CD4-positive, alpha-beta memory T cell (primary cell): Measurements from ENCODE around the gene ZNF439. TPM values are rescaled to one million over a fixed set of nuclear protein-coding genes. Genes with fewer than 3 reads are reported as not detected.
"Not testable (repeated sequence)": the region's sequence is repeated elsewhere in the genome, so short reads cannot be mapped to it uniquely, and the experiment has no call there.

Experiments
- CTCF ChIA-PET: fragments of 350-600 bp; sonication (Branson Sonifier 250); formaldehyde crosslinking; loops from one replicate; lab custom pipeline; 2021; ENCODE audit warnings: inconsistent platforms; ENCODE audit not compliant: partially characterized antibody; lab: Charles Lee
- POLR2A ChIA-PET: fragments of 350-600 bp; sonication (Branson Sonifier 250); formaldehyde crosslinking; loops from one replicate; lab custom pipeline; 2021; ENCODE audit not compliant: partially characterized antibody; lab: Charles Lee
- DNase-seq, 5 donors: peaks; one replicate each; pipeline versions ENCODE4 v3.0.0 to v3.0.0-alpha.2; 2020 to 2022; ENCODE audit warnings: mixed read lengths in 1 of 5
- H3K27ac ChIP-seq: one replicate; pipeline ENCODE4 v1.7.0; 2013; ENCODE audit warnings: low read depth, low read length
- H3K27me3 ChIP-seq: 2 replicates; pipeline ENCODE4 v1.7.0; 2013; ENCODE audit warnings: mild to moderate bottlenecking, low read length, moderate library complexity; ENCODE audit not compliant: insufficient read depth
- H3K36me3 ChIP-seq: 2 replicates; pipeline ENCODE4 v1.7.0; 2013; ENCODE audit warnings: mild to moderate bottlenecking, low read length, moderate library complexity; ENCODE audit not compliant: insufficient read depth
- H3K4me1 ChIP-seq: 2 replicates; pipeline ENCODE4 v1.7.0; 2013; ENCODE audit warnings: mild to moderate bottlenecking, low read length, moderate library complexity; ENCODE audit not compliant: insufficient read depth
- H3K4me3 ChIP-seq, 2 donors: one replicate each; pipeline ENCODE4 v1.7.0; 2013; ENCODE audit warnings: low read length in 2 of 2, mild to moderate bottlenecking in 1 of 2
- H3K9me3 ChIP-seq, 2 donors: one replicate each; pipeline ENCODE4 v1.7.0; 2013; ENCODE audit warnings: low read length in 2 of 2, control low read depth in 1 of 2; ENCODE audit not compliant: control insufficient read depth in 1 of 2
- H3K27ac Mint-ChIP-seq, 7 donors: one replicate each; pipeline ENCODE4 v1.8.0; 2020 to 2021; ENCODE audit warnings: mixed read lengths in 7 of 7, mild to moderate bottlenecking in 6 of 7, inconsistent platforms in 3 of 7, moderate library complexity in 3 of 7
- H3K27me3 Mint-ChIP-seq, 2 donors: one replicate each; pipeline ENCODE4 v1.8.0; 2020 to 2021; ENCODE audit warnings: mixed read lengths in 2 of 2
- H3K36me3 Mint-ChIP-seq, 2 donors: one replicate each; pipeline ENCODE4 v1.8.0; 2020 to 2021; ENCODE audit warnings: mixed read lengths in 2 of 2, inconsistent platforms in 1 of 2, mild to moderate bottlenecking in 1 of 2
- H3K4me1 Mint-ChIP-seq, 4 donors: one replicate each; pipeline ENCODE4 v1.8.0; 2020 to 2021; ENCODE audit warnings: mixed read lengths in 4 of 4, mild to moderate bottlenecking in 1 of 4
- H3K4me3 Mint-ChIP-seq, 8 donors: one replicate each; pipeline ENCODE4 v1.8.0; 2020 to 2021; ENCODE audit warnings: mixed read lengths in 8 of 8, mild to moderate bottlenecking in 7 of 8, moderate library complexity in 6 of 8, inconsistent platforms in 3 of 8
- H3K9me3 Mint-ChIP-seq, 8 donors: one replicate each; pipeline ENCODE4 v1.8.0; 2020 to 2021; ENCODE audit warnings: mixed read lengths in 8 of 8, mild to moderate bottlenecking in 5 of 8, inconsistent platforms in 3 of 8, moderate library complexity in 1 of 8
- intact Hi-C: fragments of 100-400 bp; cut with micrococcal nuclease; formaldehyde crosslinking; loops from one replicate; pipeline ENCODE4 v1.15.1; 2023
- polyA plus RNA-seq, 2 donors: library from polyadenylated mRNA; unstranded; fragments of 300-500 nt; fragmentation: Illumina TruSeq; gene quantifications; one replicate each; pipeline ENCODE4 v1.2.3, GENCODE V29; 2021
- total RNA-seq, 2 experiments: library from RNA; stranded (reverse); gene quantifications; one replicate each; pipeline ENCODE4 v1.2.3, GENCODE V29; 2021

Gene ZNF439
- total and polyA plus RNA-seq, 4 experiments from 2014 or later = 0.72 to 17.7 (median 11.2) TPM

GRCh38 chr19:11882606-11883005, 34.1 kb downstream of the ZNF439 start:
- ChIA-PET POLR2A (interaction anchor here (1.6 kb wide), 1 partner anchor 106 kb away, joined by 4 read pairs; no protein-coding TSS in a partner anchor), CTCF (interaction anchor here (0.5 to 9.4 kb wide), 8 partner anchors 9 to 274 kb away, joined by 3 to 94 read pairs (median 9); partner anchors contain the start of genes ZNF20, ZNF491 and ZNF625)
- H3K4me3 ChIP-seq = no peak overlapping the region
- no peaks in the 10 kb centered on the region for H3K36me3 Mint-ChIP-seq
- no peak overlapping the region for H3K27ac ChIP-seq
- H3K27me3 ChIP-seq = no peaks in the 10 kb centered on the region
- H3K9me3 Mint-ChIP-seq = peaks cover 0 to 12% (median 3%) of the 10 kb centered on the region in 8 donors
- H3K27ac Mint-ChIP-seq = no peak overlapping the region
- intact Hi-C loops = no loop called here
- peaks cover 7% of the 10 kb centered on the region for H3K4me1 ChIP-seq
- H3K4me3 Mint-ChIP-seq = no peak overlapping the region
- H3K27me3 Mint-ChIP-seq = peaks cover 0 to 1% of the 10 kb centered on the region in 2 donors
- peaks cover 4 to 8% (median 5%) of the 10 kb centered on the region in 4 donors for H3K4me1 Mint-ChIP-seq
- no peaks in the 10 kb centered on the region for H3K36me3 ChIP-seq
- H3K9me3 ChIP-seq = no peaks in the 10 kb centered on the region
- DNase-seq = no peak

GRCh38 chr19:11887234-11887610, 38.7 kb downstream of the ZNF439 start:
- H3K4me1 ChIP-seq = peaks cover 14% of the 10 kb centered on the region
- POLR2A ChIA-PET = interaction anchor here (0.7 to 1.2 kb wide), 3 partner anchors 37 to 100 kb away, joined by 3 to 6 read pairs (median 6); partner anchors contain the start of gene ZNF700
- Mint-ChIP-seq H3K36me3 (peaks cover 0 to 1% of the 10 kb centered on the region in 2 donors), H3K27me3 (no peaks in the 10 kb centered on the region), H3K27ac (peak overlapping the region in 6 of 7 donors; percentile 56 to 92 (median 88)), H3K4me3 (peak overlapping the region; percentile 91 to 94 (median 92)), H3K4me1 (peaks cover 13 to 34% (median 19%) of the 10 kb centered on the region in 4 donors), H3K9me3 (peaks cover 0 to 9% (median 3%) of the 10 kb centered on the region in 8 donors)
- no peak for DNase-seq
- CTCF ChIA-PET = interaction anchor here (1.5 to 2.5 kb wide), 2 partner anchors 37 to 102 kb away, joined by 6 to 8 read pairs; partner anchors contain the start of gene ZNF700
- H3K9me3 ChIP-seq = no peaks in the 10 kb centered on the region
- peak overlapping the region; percentile 50 for H3K27ac ChIP-seq
- H3K4me3 ChIP-seq = peak overlapping the region; percentile 57 to 62
- intact Hi-C loops = loop anchor here (2.0 kb wide), 1 partner anchor 38 kb away; the partner anchor contains the start of gene ZNF700
- no peaks in the 10 kb centered on the region for H3K36me3 ChIP-seq
- H3K27me3 ChIP-seq = no peaks in the 10 kb centered on the region

DNA sequence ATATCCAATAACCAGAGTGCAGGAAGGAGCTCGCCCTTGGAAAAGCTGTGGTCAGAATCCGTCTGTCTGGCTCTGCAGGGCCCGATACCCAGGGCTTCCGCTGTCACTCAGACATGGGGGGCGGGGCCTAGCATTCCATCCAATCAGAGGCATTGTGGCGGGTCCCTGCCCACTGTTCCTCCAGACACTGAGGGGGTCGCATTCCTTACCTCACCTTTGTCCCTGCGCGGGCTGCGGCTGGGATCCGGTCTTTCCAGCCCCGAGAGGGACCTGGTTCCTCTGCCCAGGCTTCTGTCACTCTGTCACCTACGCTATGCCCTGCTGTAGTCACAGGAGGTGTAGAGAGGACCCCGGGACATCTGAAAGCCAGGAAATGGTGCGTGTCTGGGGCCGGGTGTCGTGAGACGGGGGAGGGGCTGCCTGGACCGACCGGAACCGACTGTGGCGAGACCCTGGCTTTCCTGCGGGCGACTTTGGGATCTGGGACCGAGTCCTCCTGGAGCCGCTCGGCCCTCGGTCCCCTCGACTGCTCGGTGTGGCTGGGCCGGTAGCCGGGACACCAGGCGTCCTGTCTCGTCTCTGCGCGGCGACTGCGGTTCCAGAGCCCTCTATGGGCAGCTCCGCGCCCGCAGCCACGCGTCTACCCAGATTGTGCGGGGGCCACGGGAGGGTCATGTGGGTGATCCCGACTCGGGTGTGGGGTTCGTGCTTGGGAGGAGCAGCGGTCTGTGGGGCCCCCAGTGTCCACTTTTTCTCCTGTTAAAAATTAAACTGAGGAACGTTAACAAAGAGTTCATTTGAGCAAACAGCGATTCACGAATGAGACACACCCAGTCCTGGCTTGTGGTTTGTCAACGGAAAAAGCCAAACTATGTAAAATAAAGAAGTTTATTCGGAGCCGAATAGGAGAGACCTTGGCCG, 39.3 kb downstream of the ZNF439 start, which contains the start of gene ZNF69:
ZNF69 (plus strand) TSS at position 172 of the 921 bp plus-strand sequence; CDS start at position 314, 142 bp downstream.
- Mint-ChIP-seq H3K36me3 (peaks cover 0 to 1% of the 10 kb centered on the region in 2 donors), H3K4me3 (peak within 1 kb of the TSS; percentile 91 to 94 (median 92)), H3K4me1 (peaks cover 13 to 34% (median 19%) of the 10 kb centered on the region in 4 donors), H3K27me3 (no peaks in the 10 kb centered on the region), H3K9me3 (peaks cover 0 to 9% (median 3%) of the 10 kb centered on the region in 8 donors), H3K27ac (peak within 1 kb of the TSS; percentile 68 to 92 (median 88))
- H3K4me3 ChIP-seq = peak within 1 kb of the TSS; percentile 57 to 62
- peak; percentile 38 to 53 (median 43) for DNase-seq
- intact Hi-C loops = loop anchor here (2.0 kb wide), 1 partner anchor 37 kb away; the partner anchor contains the start of gene ZNF700
- no peaks in the 10 kb centered on the region for H3K36me3 ChIP-seq
- H3K9me3 ChIP-seq = no peaks in the 10 kb centered on the region
- ChIA-PET POLR2A (interaction anchor here (0.7 to 1.2 kb wide), 3 partner anchors 36 to 100 kb away, joined by 3 to 6 read pairs (median 6); partner anchors contain the start of gene ZNF700), CTCF (interaction anchor here (1.5 to 2.5 kb wide), 2 partner anchors 37 to 101 kb away, joined by 6 to 8 read pairs; partner anchors contain the start of gene ZNF700)
- peaks cover 14% of the 10 kb centered on the region for H3K4me1 ChIP-seq
- H3K27me3 ChIP-seq = no peaks in the 10 kb centered on the region
- peak within 1 kb of the TSS; percentile 50 for H3K27ac ChIP-seq

- H3K4me3 ChIP-seq, H3K36me3 ChIP-seq, H3K9me3 Mint-ChIP-seq, H3K27me3 Mint-ChIP-seq, intact Hi-C loops, H3K9me3 ChIP-seq, POLR2A ChIA-PET, H3K27me3 ChIP-seq, H3K27ac ChIP-seq, DNase-seq, CTCF ChIA-PET: not testable (repeated sequence)
- peaks cover 14% of the 10 kb centered on the region for H3K4me1 ChIP-seq
- Mint-ChIP-seq H3K36me3 (peaks cover 1 to 12% of the 10 kb centered on the region in 2 donors), H3K4me1 (peaks cover 13 to 34% (median 19%) of the 10 kb centered on the region in 4 donors), H3K4me3 (peak overlapping the region in 6 of 8 donors; percentile 3 to 43 (median 26)), H3K27ac (peak overlapping the region in 1 of 7 donors; percentile 32)
These were observed 41.4 kb downstream of the ZNF439 start for GRCh38 chr19:11889901-11890300.

DNA sequence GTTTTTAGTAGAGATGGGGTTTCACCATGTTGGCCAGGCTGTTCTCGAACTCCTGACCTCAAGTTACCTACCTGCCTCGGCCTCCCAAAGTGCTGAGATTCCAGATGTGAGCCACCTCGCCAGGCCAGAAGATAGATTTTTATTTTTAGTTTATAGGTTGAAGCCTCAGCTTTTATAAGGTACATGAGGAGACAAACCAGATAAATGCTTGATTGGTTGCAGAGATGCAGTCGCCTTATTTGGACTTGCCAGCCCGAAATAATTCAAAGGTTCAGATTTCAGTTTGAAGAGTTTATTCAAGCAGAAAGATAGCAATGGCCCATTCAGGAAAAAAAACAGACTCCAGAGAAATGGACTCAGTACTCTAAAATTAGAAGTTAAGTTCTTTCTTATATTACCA, 42.1 kb downstream of the ZNF439 start:
- Mint-ChIP-seq H3K36me3 (peaks cover 7 to 17% of the 10 kb centered on the region in 2 donors), H3K4me3 (no peak overlapping the region), H3K27me3 (no peaks in the 10 kb centered on the region), H3K27ac (no peak overlapping the region), H3K9me3 (peaks cover 0 to 12% (median 5%) of the 10 kb centered on the region in 8 donors), H3K4me1 (peaks cover 13 to 34% (median 19%) of the 10 kb centered on the region in 4 donors)
- H3K36me3 ChIP-seq = no peaks in the 10 kb centered on the region
- peaks cover 14% of the 10 kb centered on the region for H3K4me1 ChIP-seq
- intact Hi-C loops = no loop called here
- H3K27ac ChIP-seq = no peak overlapping the region
- H3K27me3 ChIP-seq = no peaks in the 10 kb centered on the region
- POLR2A ChIA-PET = no interaction called here
- H3K9me3 ChIP-seq = no peaks in the 10 kb centered on the region
- H3K4me3 ChIP-seq = no peak overlapping the region
- CTCF ChIA-PET = no interaction called here
- no peak for DNase-seq

DNA sequence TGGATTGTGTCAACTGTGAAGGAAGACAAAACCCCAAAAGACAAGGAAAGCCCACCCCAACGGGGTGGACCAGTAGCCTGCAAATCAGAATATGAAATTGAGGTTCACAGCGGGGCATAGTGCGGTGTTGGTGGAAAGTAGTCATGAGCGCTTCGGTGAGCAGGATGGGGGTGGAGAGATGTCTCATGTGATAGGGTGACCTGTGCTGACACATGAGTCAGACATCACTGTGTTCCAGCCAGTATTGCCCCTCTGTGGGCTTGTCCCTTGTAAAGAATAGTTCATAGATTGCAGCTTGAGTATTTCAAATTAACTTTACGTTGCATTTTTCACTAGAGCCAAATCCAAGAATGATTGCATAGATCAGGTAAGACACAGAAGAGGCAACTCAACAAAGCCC, 46.3 kb downstream of the ZNF439 start:
- Histone ChIP-seq H3K4me1 (no peaks in the 10 kb centered on the region), H3K27me3 (no peaks in the 10 kb centered on the region), H3K4me3 (no peak overlapping the region), H3K36me3 (no peaks in the 10 kb centered on the region), H3K9me3 (peaks cover 0 to 3% of the 10 kb centered on the region in 2 donors), H3K27ac (no peak overlapping the region)
- peak overlapping the region in 1 of 8 donors; percentile 28 for H3K4me3 Mint-ChIP-seq
- intact Hi-C loops = no loop called here
- peaks cover 0 to 3% (median 1%) of the 10 kb centered on the region in 4 donors for H3K4me1 Mint-ChIP-seq
- H3K9me3 Mint-ChIP-seq = peaks cover 0 to 25% (median 17%) of the 10 kb centered on the region in 8 donors
- ChIA-PET POLR2A (no interaction called here), CTCF (no interaction called here)
- H3K27ac Mint-ChIP-seq = no peak overlapping the region
- no peaks in the 10 kb centered on the region for H3K27me3 Mint-ChIP-seq
- H3K36me3 Mint-ChIP-seq = peaks cover 12 to 36% of the 10 kb centered on the region in 2 donors
- no peak for DNase-seq
